ENCODE measurements around the gene OR56B1.

DNA sequence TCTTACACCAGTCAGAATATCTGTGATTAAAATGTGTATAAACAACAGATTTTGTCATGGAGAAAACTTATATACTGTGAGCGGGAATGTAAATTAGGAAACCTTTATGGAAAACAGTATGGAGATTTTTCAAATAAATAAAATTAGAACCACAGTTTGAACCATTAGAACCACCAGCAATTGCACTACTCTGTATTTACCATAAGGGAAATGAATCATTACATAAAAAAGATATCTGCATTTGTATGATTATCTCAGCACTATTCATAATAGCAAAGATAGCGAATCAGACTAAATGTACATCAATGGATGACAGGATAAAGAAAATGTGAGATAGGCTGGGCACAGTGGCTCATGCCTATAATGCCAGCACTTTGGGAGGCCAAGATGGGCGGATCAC, 10.4 kb downstream of the OR56B1 start:
- no peak for TF ChIP-seq POLR2A (IDR thresholded peaks at IDR 0.05)
- TF ChIP-seq, protein P1, sequence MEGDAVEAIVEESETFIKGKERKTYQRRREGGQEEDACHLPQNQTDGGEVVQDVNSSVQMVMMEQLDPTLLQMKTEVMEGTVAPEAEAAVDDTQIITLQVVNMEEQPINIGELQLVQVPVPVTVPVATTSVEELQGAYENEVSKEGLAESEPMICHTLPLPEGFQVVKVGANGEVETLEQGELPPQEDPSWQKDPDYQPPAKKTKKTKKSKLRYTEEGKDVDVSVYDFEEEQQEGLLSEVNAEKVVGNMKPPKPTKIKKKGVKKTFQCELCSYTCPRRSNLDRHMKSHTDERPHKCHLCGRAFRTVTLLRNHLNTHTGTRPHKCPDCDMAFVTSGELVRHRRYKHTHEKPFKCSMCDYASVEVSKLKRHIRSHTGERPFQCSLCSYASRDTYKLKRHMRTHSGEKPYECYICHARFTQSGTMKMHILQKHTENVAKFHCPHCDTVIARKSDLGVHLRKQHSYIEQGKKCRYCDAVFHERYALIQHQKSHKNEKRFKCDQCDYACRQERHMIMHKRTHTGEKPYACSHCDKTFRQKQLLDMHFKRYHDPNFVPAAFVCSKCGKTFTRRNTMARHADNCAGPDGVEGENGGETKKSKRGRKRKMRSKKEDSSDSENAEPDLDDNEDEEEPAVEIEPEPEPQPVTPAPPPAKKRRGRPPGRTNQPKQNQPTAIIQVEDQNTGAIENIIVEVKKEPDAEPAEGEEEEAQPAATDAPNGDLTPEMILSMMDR (IDR thresholded peaks at IDR 0.05) = no peak
- TF ChIP-seq POLR2AphosphoS5 (IDR thresholded peaks at IDR 0.05) = no peak
- TF ChIP-seq EP300 (IDR thresholded peaks at IDR 0.05; ENCODE audit: low read depth) = no peak
